ENCODE results near the gene CPSF4. TPM values are rescaled to one million over a fixed set of nuclear protein-coding genes. Genes with fewer than 3 reads are reported as not detected.

CPSF4 gene
- 10 to 100 TPM; 24.4 to 28.3 (median 26.4) TPM for polyA plus RNA-seq
- long read RNA-seq, donor 1, transcript CPSF4-204 (8 exons, 1,738 nt), result major isoform, 7 of 616 reads
- long read RNA-seq, donor 1, partial matches to known transcripts, result 441 of 616 reads
- long read RNA-seq, donor 1, other reads (novel, unspliced or antisense), result 163 of 616 reads
- long read RNA-seq, donor 2, partial matches to known transcripts, result 0 of 3 reads
- long read RNA-seq, donor 2, other reads (novel, unspliced or antisense), result 0 of 3 reads
- long read RNA-seq, donor 3, partial matches to known transcripts, result 52 of 298 reads
- long read RNA-seq, donor 3, other reads (novel, unspliced or antisense), result 241 of 298 reads
- long read RNA-seq, donor 4, result 0 reads
- long read RNA-seq, donor 5, partial matches to known transcripts, result 7 of 10 reads
- long read RNA-seq, donor 5, other reads (novel, unspliced or antisense), result 0 of 10 reads
- long read RNA-seq, donor 6, partial matches to known transcripts, result 28 of 287 reads
- long read RNA-seq, donor 6, other reads (novel, unspliced or antisense), result 253 of 287 reads
- long read RNA-seq, donor 7, transcript CPSF4-201 (8 exons, 1,691 nt), result major isoform, 8 of 1,823 reads
- long read RNA-seq, donor 7, partial matches to known transcripts, result 1,098 of 1,823 reads
- long read RNA-seq, donor 7, other reads (novel, unspliced or antisense), result 715 of 1,823 reads
- long read RNA-seq, donor 8, result 0 reads
- long read RNA-seq, donor 9, partial matches to known transcripts, result 0 of 1 reads
- long read RNA-seq, donor 9, other reads (novel, unspliced or antisense), result 0 of 1 reads
- long read RNA-seq, donor 10, partial matches to known transcripts, result 0 of 8 reads
- long read RNA-seq, donor 10, other reads (novel, unspliced or antisense), result 0 of 8 reads

DNA sequence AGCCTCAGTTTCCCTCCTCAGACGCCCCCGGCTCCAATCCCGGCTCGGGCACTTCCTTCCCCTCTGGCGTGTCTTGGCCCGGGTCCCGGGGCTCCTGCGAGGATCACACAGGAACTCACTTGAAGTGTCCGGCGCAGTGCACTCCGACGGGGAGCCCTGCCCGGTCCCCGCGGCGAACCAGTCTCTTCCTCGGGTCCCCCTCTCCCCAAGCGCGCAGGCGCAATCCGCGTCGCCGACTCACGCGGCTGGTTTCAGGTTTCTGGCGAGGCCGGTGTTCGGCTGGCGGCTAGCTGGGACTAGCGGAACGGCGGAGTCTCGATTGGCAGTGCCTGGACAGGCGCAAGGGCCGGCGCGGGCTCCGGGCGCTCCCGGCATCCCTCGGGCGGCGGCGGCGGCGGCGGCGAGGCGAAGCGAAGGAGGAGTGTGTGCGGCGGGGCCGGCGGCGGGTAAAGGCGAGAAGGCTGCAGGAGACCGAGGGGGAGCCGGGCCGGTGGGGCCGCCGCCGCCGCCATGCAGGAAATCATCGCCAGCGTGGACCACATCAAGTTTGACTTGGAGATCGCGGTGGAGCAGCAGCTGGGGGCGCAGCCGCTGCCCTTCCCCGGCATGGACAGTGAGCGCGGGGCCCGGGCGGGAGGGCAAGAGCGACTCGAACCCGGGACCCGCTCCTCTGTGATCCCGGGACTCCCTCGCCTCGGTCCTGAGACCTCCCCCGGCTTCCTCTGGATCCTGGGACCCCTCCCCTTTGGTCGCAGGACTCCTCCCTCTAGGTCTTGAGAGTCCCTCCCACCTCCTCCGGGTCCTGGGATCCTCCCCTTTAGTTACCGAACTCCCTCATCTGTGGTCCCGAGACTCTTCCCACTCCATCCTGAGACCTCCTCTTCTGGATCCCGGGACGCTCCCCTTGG, at the start of gene CPSF4, which contains the start of gene PTCD1:
CPSF4 (plus strand) TSS at position 371 of the 908 bp plus-strand sequence; CDS start at position 511, 140 bp downstream.
PTCD1 (minus strand) TSS at position 226 of the 908 bp plus-strand sequence. CDS start 3,556 bp downstream, outside the sequence.
- H3K36me3 ChIP-seq (ENCODE audit: control insufficient read depth in 3 of 3, insufficient read depth in 2 of 3, low read depth in 1 of 3, low read length in 3 of 3), result peaks cover 3 to 40% (median 6%) of the 10 kb centered on the region in 3 donors
- H3K27me3 ChIP-seq (ENCODE audit: control insufficient read depth in 3 of 3, insufficient read depth in 3 of 3, low read length in 3 of 3), result no peaks in the 10 kb centered on the region
- H3K4me1 ChIP-seq (ENCODE audit: control insufficient read depth in 3 of 3, insufficient read depth in 2 of 3, low read depth in 1 of 3, low read length in 2 of 3), result peaks cover 3 to 12% (median 4%) of the 10 kb centered on the region in 3 donors
- 0% methylated on average over 68 to 89 of the region's 89 CpGs for WGBS, 3 donors
- H3K4me3 ChIP-seq (ENCODE audit: low read depth in 1 of 3, low read length in 3 of 3), result peak within 1 kb of the TSS; percentile 88 to 100 (median 88)
- peak within 1 kb of the TSS; percentile 27 to 85 (median 84) for H3K27ac ChIP-seq (ENCODE audit: low read depth in 1 of 3, low read length in 2 of 3)
- no peak for FAIRE-seq
- DNase-seq, result peak; percentile 94 to 98
- H3K9me3 ChIP-seq (ENCODE audit: control insufficient read depth in 2 of 2, insufficient read depth in 1 of 2, low read depth in 1 of 2, low read length in 1 of 2), result no peaks in the 10 kb centered on the region

GRCh38 chr7:99389772-99390171, 49.0 kb upstream of the CPSF4 start:
- FAIRE-seq (no peak), DNase-seq (no peak)
- Histone ChIP-seq H3K27me3 (ENCODE audit: control insufficient read depth in 3 of 3, insufficient read depth in 3 of 3, low read length in 3 of 3) (no peaks in the 10 kb centered on the region), H3K4me3 (ENCODE audit: low read depth in 1 of 3, low read length in 3 of 3) (no peak overlapping the region), H3K4me1 (ENCODE audit: control insufficient read depth in 3 of 3, insufficient read depth in 2 of 3, low read depth in 1 of 3, low read length in 2 of 3) (peaks cover 3 to 17% (median 3%) of the 10 kb centered on the region in 3 donors), H3K27ac (ENCODE audit: low read depth in 1 of 3, low read length in 2 of 3) (no peak overlapping the region), H3K36me3 (ENCODE audit: control insufficient read depth in 3 of 3, insufficient read depth in 2 of 3, low read depth in 1 of 3, low read length in 3 of 3) (peaks cover 20 to 76% (median 21%) of the 10 kb centered on the region in 3 donors), H3K9me3 (ENCODE audit: control insufficient read depth in 2 of 2, insufficient read depth in 1 of 2, low read depth in 1 of 2, low read length in 1 of 2) (no peaks in the 10 kb centered on the region)
- 91 to 94% (median 94%) methylated on average over 13 of the region's 13 CpGs for WGBS, 3 donors

GRCh38 chr7:99390941-99391602, 47.7 kb upstream of the CPSF4 start:
- FAIRE-seq (no peak), DNase-seq (no peak)
- peaks cover 3 to 17% (median 3%) of the 10 kb centered on the region in 3 donors for H3K4me1 ChIP-seq (ENCODE audit: control insufficient read depth in 3 of 3, insufficient read depth in 2 of 3, low read depth in 1 of 3, low read length in 2 of 3)
- no peaks in the 10 kb centered on the region for H3K9me3 ChIP-seq (ENCODE audit: control insufficient read depth in 2 of 2, insufficient read depth in 1 of 2, low read depth in 1 of 2, low read length in 1 of 2)
- no peak overlapping the region for H3K4me3 ChIP-seq (ENCODE audit: low read depth in 1 of 3, low read length in 3 of 3)
- no peaks in the 10 kb centered on the region for H3K27me3 ChIP-seq (ENCODE audit: control insufficient read depth in 3 of 3, insufficient read depth in 3 of 3, low read length in 3 of 3)
- H3K27ac ChIP-seq (ENCODE audit: low read depth in 1 of 3, low read length in 2 of 3), result no peak overlapping the region
- peaks cover 19 to 83% (median 24%) of the 10 kb centered on the region in 3 donors for H3K36me3 ChIP-seq (ENCODE audit: control insufficient read depth in 3 of 3, insufficient read depth in 2 of 3, low read depth in 1 of 3, low read length in 3 of 3)
- 93 to 96% (median 95%) methylated on average over 22 to 23 of the region's 23 CpGs for WGBS, 3 donors

DNA sequence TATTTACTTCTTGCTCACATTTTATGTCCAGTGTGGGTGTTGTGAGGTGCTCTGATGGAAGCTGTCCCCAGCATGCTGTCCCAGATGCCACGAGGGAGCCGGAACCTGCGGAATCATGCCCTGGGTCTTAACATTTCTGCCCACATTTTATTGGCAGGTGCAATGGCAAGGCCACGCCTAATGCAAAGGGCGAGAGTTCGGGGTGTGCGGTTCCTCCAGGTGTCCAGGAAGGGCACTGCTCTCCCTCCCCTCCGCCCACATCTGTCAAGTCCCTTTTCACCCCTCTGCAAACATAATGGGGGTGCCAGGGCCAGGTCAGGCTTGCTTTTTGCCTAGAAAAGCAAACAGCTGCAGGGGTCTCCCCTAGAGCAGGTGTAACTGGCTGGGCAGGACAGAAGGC, 46.7 kb upstream of the CPSF4 start:
- no peaks in the 10 kb centered on the region for H3K9me3 ChIP-seq (ENCODE audit: control insufficient read depth in 2 of 2, insufficient read depth in 1 of 2, low read depth in 1 of 2, low read length in 1 of 2)
- FAIRE-seq (no peak), DNase-seq (peak in 1 of 2 donors; percentile 72)
- H3K4me3 ChIP-seq (ENCODE audit: low read depth in 1 of 3, low read length in 3 of 3), result peak overlapping the region in 2 of 3 donors; percentile 53 to 62
- 11 to 63% (median 37%) methylated on average over 8 of the region's 8 CpGs for WGBS, 3 donors
- H3K27ac ChIP-seq (ENCODE audit: low read depth in 1 of 3, low read length in 2 of 3), result peak overlapping the region in 1 of 3 donors; percentile 36
- peaks cover 3 to 17% (median 3%) of the 10 kb centered on the region in 3 donors for H3K4me1 ChIP-seq (ENCODE audit: control insufficient read depth in 3 of 3, insufficient read depth in 2 of 3, low read depth in 1 of 3, low read length in 2 of 3)
- no peaks in the 10 kb centered on the region for H3K27me3 ChIP-seq (ENCODE audit: control insufficient read depth in 3 of 3, insufficient read depth in 3 of 3, low read length in 3 of 3)
- peaks cover 16 to 82% (median 23%) of the 10 kb centered on the region in 3 donors for H3K36me3 ChIP-seq (ENCODE audit: control insufficient read depth in 3 of 3, insufficient read depth in 2 of 3, low read depth in 1 of 3, low read length in 3 of 3)

- FAIRE-seq, result no peak
- Histone ChIP-seq H3K36me3 (ENCODE audit: control insufficient read depth in 3 of 3, insufficient read depth in 2 of 3, low read depth in 1 of 3, low read length in 3 of 3) (peaks cover 17 to 82% (median 22%) of the 10 kb centered on the region in 3 donors), H3K4me1 (ENCODE audit: control insufficient read depth in 3 of 3, insufficient read depth in 2 of 3, low read depth in 1 of 3, low read length in 2 of 3) (peaks cover 3 to 17% (median 3%) of the 10 kb centered on the region in 3 donors), H3K9me3 (ENCODE audit: control insufficient read depth in 2 of 2, insufficient read depth in 1 of 2, low read depth in 1 of 2, low read length in 1 of 2) (no peaks in the 10 kb centered on the region), H3K27me3 (ENCODE audit: control insufficient read depth in 3 of 3, insufficient read depth in 3 of 3, low read length in 3 of 3) (no peaks in the 10 kb centered on the region), H3K27ac (ENCODE audit: low read depth in 1 of 3, low read length in 2 of 3) (peak overlapping the region; percentile 45 to 82 (median 65)), H3K4me3 (ENCODE audit: low read depth in 1 of 3, low read length in 3 of 3) (peak overlapping the region; percentile 34 to 62 (median 53))
- 6 to 15% (median 9%) methylated on average over 48 to 68 of the region's 68 CpGs for WGBS, 3 donors
- DNase-seq, result peak; percentile 90
Observed at GRCh38 chr7:99392659-99393354, 45.9 kb upstream of the CPSF4 start.

DNA sequence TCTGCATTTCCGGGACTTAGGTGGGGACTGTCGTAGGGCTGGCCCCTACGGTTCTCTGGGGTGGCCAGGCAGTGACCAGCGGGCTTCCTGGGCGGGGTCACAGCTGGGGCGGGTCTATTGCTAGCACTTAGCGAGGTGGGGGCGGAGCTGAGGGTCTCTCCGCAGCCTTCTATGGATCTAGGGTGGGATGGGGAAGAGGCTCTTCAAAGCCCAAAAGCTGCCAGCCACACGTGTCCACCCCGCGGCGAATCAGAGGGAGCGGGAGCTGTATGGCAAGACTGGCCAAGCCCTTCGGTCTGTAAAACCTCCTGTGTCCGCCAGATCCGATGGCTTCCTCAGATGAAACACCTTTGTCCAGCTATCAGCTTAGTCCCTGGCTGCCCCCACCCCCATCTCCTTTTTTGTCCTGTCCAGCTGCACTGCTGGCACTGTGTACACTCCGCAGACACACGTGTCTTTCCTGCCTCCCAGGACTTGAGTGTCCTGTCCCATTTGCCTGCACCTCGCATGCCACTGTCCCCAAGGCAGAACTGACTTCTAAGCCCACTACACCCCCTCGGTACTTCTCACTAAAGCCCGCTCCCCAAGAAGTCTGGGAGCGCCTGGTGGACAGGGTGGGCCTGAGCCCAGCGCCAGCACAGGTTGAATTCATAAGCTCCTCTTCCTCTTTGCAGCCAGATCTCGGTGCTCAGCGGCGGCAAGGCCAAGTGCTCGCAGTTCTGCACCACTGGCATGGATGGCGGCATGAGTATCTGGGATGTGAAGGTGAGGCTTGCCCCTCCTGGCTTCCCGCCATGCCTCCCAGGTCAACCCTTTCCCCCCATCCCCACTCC, 45.2 kb upstream of the CPSF4 start:
- no peaks in the 10 kb centered on the region for H3K9me3 ChIP-seq (ENCODE audit: control insufficient read depth in 2 of 2, insufficient read depth in 1 of 2, low read depth in 1 of 2, low read length in 1 of 2)
- H3K4me1 ChIP-seq (ENCODE audit: control insufficient read depth in 3 of 3, insufficient read depth in 2 of 3, low read depth in 1 of 3, low read length in 2 of 3), result peaks cover 3 to 17% (median 3%) of the 10 kb centered on the region in 3 donors
- FAIRE-seq, result no peak
- no peaks in the 10 kb centered on the region for H3K27me3 ChIP-seq (ENCODE audit: control insufficient read depth in 3 of 3, insufficient read depth in 3 of 3, low read length in 3 of 3)
- WGBS, 3 donors, result 50 to 55% (median 53%) methylated on average over 28 to 30 of the region's 30 CpGs
- H3K27ac ChIP-seq (ENCODE audit: low read depth in 1 of 3, low read length in 2 of 3), result peak overlapping the region in 2 of 3 donors; percentile 65 to 82
- peaks cover 19 to 82% (median 19%) of the 10 kb centered on the region in 3 donors for H3K36me3 ChIP-seq (ENCODE audit: control insufficient read depth in 3 of 3, insufficient read depth in 2 of 3, low read depth in 1 of 3, low read length in 3 of 3)
- peak overlapping the region; percentile 34 to 62 (median 53) for H3K4me3 ChIP-seq (ENCODE audit: low read depth in 1 of 3, low read length in 3 of 3)
- DNase-seq, result no peak
